Measurements from ENCODE around the gene SCARB2. TPM values are rescaled to one million over a fixed set of nuclear protein-coding genes. Genes with fewer than 3 reads are reported as not detected.

Gene SCARB2
- total and polyA plus RNA-seq, 4 donors = 58.2 to 136 (median 73.7) TPM

DNA sequence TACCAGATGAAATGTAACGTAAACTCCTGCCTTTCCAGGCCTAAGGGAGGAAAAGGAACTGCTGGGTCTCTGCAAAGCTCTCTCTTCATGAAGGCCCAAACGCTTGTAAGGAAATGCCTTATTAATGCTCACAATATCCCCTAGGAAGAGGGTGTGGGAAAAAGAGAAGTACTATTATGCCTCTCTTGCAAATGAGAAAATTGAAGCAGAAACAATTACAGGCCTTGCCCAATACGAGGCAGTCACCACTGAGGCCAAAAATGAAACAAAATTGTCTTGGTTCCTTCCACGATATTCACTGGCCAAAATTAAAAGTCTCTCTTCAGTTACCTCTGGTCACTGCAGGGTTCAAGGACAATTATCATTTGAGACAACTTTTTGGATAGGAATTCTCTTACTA lies 3.2 kb downstream of the SCARB2 start:
- no peak overlapping the region for H3K4me3 ChIP-seq (ENCODE audit: low read depth in 1 of 3, low read length in 3 of 3)

DNA sequence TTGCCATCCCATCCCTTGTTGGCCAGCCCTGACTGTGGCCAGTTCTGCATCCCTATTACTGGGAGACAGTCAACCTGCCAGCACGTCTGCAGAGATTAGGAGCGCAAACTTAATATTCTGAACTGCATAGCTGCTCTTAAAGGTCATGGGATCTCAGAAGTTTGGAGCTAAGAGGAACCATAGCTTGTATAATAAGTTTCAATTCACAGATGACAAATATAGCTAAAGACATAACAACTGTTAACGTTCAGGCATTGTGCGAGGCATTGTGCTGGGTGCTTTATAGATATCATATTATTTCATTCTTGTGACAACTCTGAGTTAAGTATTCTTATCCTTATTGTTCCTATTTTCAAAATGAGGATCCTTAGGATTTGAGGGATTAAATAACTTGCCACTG lies 3.7 kb downstream of the SCARB2 start:
- 85% methylated on average over 4 of the region's 4 CpGs for WGBS
- no peak for DNase-seq (ENCODE audit: low spot score)
- TF ChIP-seq TAF1 (conservative IDR thresholded peaks at IDR 0.05) (no peak), YY1 (IDR thresholded peaks at IDR 0.05) (no peak), HNF4G (IDR thresholded peaks at IDR 0.05) (no peak), JUND (IDR thresholded peaks at IDR 0.05) (no peak), RXRA (IDR thresholded peaks at IDR 0.05) (no peak), FOXA2 (IDR thresholded peaks at IDR 0.05) (no peak), EGR1 (IDR thresholded peaks at IDR 0.05; ENCODE audit: low read depth in 2 of 2) (no peak), ATF3 (IDR thresholded peaks at IDR 0.05) (no peak), MAX (IDR thresholded peaks at IDR 0.05) (no peak), HNF4A (conservative IDR thresholded peaks at IDR 0.05) (no peak), SP1 (IDR thresholded peaks at IDR 0.05) (no peak), FOXA1 (IDR thresholded peaks at IDR 0.05) (no peak), GABPA (IDR thresholded peaks at IDR 0.05 in 1 of 2, conservative IDR thresholded peaks at IDR 0.05 in 1 of 2) (no peak), NR2F2 (IDR thresholded peaks at IDR 0.05) (no peak), RAD21 (IDR thresholded peaks at IDR 0.05) (no peak)
- TF ChIP-seq, protein P1, sequence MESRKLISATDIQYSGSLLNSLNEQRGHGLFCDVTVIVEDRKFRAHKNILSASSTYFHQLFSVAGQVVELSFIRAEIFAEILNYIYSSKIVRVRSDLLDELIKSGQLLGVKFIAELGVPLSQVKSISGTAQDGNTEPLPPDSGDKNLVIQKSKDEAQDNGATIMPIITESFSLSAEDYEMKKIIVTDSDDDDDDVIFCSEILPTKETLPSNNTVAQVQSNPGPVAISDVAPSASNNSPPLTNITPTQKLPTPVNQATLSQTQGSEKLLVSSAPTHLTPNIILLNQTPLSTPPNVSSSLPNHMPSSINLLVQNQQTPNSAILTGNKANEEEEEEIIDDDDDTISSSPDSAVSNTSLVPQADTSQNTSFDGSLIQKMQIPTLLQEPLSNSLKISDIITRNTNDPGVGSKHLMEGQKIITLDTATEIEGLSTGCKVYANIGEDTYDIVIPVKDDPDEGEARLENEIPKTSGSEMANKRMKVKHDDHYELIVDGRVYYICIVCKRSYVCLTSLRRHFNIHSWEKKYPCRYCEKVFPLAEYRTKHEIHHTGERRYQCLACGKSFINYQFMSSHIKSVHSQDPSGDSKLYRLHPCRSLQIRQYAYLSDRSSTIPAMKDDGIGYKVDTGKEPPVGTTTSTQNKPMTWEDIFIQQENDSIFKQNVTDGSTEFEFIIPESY (IDR thresholded peaks at IDR 0.05) = no peak
- TF ChIP-seq, protein P2, sequence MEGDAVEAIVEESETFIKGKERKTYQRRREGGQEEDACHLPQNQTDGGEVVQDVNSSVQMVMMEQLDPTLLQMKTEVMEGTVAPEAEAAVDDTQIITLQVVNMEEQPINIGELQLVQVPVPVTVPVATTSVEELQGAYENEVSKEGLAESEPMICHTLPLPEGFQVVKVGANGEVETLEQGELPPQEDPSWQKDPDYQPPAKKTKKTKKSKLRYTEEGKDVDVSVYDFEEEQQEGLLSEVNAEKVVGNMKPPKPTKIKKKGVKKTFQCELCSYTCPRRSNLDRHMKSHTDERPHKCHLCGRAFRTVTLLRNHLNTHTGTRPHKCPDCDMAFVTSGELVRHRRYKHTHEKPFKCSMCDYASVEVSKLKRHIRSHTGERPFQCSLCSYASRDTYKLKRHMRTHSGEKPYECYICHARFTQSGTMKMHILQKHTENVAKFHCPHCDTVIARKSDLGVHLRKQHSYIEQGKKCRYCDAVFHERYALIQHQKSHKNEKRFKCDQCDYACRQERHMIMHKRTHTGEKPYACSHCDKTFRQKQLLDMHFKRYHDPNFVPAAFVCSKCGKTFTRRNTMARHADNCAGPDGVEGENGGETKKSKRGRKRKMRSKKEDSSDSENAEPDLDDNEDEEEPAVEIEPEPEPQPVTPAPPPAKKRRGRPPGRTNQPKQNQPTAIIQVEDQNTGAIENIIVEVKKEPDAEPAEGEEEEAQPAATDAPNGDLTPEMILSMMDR (IDR thresholded peaks at IDR 0.05; ENCODE audit: low read depth, low read length, missing input control) = no peak
- TF ChIP-seq, protein P3, sequence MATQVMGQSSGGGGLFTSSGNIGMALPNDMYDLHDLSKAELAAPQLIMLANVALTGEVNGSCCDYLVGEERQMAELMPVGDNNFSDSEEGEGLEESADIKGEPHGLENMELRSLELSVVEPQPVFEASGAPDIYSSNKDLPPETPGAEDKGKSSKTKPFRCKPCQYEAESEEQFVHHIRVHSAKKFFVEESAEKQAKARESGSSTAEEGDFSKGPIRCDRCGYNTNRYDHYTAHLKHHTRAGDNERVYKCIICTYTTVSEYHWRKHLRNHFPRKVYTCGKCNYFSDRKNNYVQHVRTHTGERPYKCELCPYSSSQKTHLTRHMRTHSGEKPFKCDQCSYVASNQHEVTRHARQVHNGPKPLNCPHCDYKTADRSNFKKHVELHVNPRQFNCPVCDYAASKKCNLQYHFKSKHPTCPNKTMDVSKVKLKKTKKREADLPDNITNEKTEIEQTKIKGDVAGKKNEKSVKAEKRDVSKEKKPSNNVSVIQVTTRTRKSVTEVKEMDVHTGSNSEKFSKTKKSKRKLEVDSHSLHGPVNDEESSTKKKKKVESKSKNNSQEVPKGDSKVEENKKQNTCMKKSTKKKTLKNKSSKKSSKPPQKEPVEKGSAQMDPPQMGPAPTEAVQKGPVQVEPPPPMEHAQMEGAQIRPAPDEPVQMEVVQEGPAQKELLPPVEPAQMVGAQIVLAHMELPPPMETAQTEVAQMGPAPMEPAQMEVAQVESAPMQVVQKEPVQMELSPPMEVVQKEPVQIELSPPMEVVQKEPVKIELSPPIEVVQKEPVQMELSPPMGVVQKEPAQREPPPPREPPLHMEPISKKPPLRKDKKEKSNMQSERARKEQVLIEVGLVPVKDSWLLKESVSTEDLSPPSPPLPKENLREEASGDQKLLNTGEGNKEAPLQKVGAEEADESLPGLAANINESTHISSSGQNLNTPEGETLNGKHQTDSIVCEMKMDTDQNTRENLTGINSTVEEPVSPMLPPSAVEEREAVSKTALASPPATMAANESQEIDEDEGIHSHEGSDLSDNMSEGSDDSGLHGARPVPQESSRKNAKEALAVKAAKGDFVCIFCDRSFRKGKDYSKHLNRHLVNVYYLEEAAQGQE (IDR thresholded peaks at IDR 0.05) = no peak
- no peaks in the 10 kb centered on the region for H3K9me3 ChIP-seq (ENCODE audit: control insufficient read depth in 4 of 4, low read length in 3 of 4)
- peak overlapping the region; percentile 66 to 99 for H3K27ac ChIP-seq (ENCODE audit: low read depth in 1 of 2, low read length in 2 of 2)
- H3K36me3 ChIP-seq (ENCODE audit: control insufficient read depth in 4 of 4, insufficient read depth in 3 of 4, low read depth in 1 of 4, low read length in 3 of 4) = no peaks in the 10 kb centered on the region
- peaks cover 4 to 80% (median 67%) of the 10 kb centered on the region in 4 donors for H3K4me1 ChIP-seq (ENCODE audit: control insufficient read depth in 4 of 4, insufficient read depth in 4 of 4, low read length in 3 of 4)
- H3K27me3 ChIP-seq (ENCODE audit: control insufficient read depth in 4 of 4, insufficient read depth in 4 of 4, low read length in 3 of 4) = no peaks in the 10 kb centered on the region
- H3K9ac ChIP-seq (ENCODE audit: low read depth in 1 of 2, low read length in 2 of 2) = peak overlapping the region; percentile 43 to 78
- no peak overlapping the region for H3K4me3 ChIP-seq (ENCODE audit: low read depth in 1 of 3, low read length in 3 of 3)

More for the DNA sequence above, 3.2 kb downstream of the SCARB2 start:
- H3K4me1 ChIP-seq (ENCODE audit: control insufficient read depth in 4 of 4, insufficient read depth in 4 of 4, low read length in 3 of 4) = peaks cover 4 to 85% (median 72%) of the 10 kb centered on the region in 4 donors
- no peaks in the 10 kb centered on the region for H3K9me3 ChIP-seq (ENCODE audit: control insufficient read depth in 4 of 4, low read length in 3 of 4)
- H3K27ac ChIP-seq (ENCODE audit: low read depth in 1 of 2, low read length in 2 of 2) = peak overlapping the region; percentile 66 to 99
- no peak for TF ChIP-seq JUND (IDR thresholded peaks at IDR 0.05)
- TF ChIP-seq RAD21 (IDR thresholded peaks at IDR 0.05) = peak in 1 of 2 donors; percentile 14
- no peaks in the 10 kb centered on the region for H3K27me3 ChIP-seq (ENCODE audit: control insufficient read depth in 4 of 4, insufficient read depth in 4 of 4, low read length in 3 of 4)
- 40% methylated on average over 4 of the region's 4 CpGs for WGBS
- no peak for DNase-seq (ENCODE audit: low spot score)
- H3K36me3 ChIP-seq (ENCODE audit: control insufficient read depth in 4 of 4, insufficient read depth in 3 of 4, low read depth in 1 of 4, low read length in 3 of 4) = no peaks in the 10 kb centered on the region
- peak overlapping the region; percentile 43 to 78 for H3K9ac ChIP-seq (ENCODE audit: low read depth in 1 of 2, low read length in 2 of 2)

Data from liver (tissue), 9 donors.